HTERT RPE-1 (cell line): Measurements from ENCODE around the gene DCTN2.
"Not testable (repeated sequence)": the region's sequence is repeated elsewhere in the genome, so short reads cannot be mapped to it uniquely, and the experiment has no call there.

ENCODE experiments used
- in situ Hi-C: fragments of 300-500 bp; cut with MboI; formaldehyde crosslinking; loops from 4 replicates; pipeline ENCODE4 v1.14.3; 2020; ENCODE audit warnings: low sequenced_read_pairs

The DCTN2 gene

GRCh38 chr12:57577981-57578758 is 31.2 kb upstream of the DCTN2 start:
- in situ Hi-C loops = no loop called here

- in situ Hi-C loops = no loop called here
Measured at GRCh38 chr12:57576613-57577160, 29.7 kb upstream of the DCTN2 start.

GRCh38 chr12:57575771-57576612 is 29.0 kb upstream of the DCTN2 start:
- in situ Hi-C loops = no loop called here

GRCh38 chr12:57574795-57575194 is 27.8 kb upstream of the DCTN2 start:
- in situ Hi-C loops = no loop called here

- in situ Hi-C loops = no loop called here
Measured at GRCh38 chr12:57571926-57572762, 25.2 kb upstream of the DCTN2 start.

GRCh38 chr12:57570438-57570837 is 23.4 kb upstream of the DCTN2 start:
- in situ Hi-C loops = not testable (repeated sequence)

GRCh38 chr12:57569858-57570257 is 22.9 kb upstream of the DCTN2 start:
- in situ Hi-C loops = no loop called here

GRCh38 chr12:57568838-57569237 is 21.8 kb upstream of the DCTN2 start:
- in situ Hi-C loops = no loop called here

GRCh38 chr12:57564178-57564740 is 17.3 kb upstream of the DCTN2 start:
- in situ Hi-C loops = no loop called here

- in situ Hi-C loops = no loop called here
Measured at GRCh38 chr12:57563358-57563757, 16.4 kb upstream of the DCTN2 start.

GRCh38 chr12:57561117-57561516 is 14.1 kb upstream of the DCTN2 start:
- in situ Hi-C loops = not testable (repeated sequence)

GRCh38 chr12:57560516-57560915 is 13.5 kb upstream of the DCTN2 start:
- in situ Hi-C loops = no loop called here

GRCh38 chr12:57558864-57559263 is 11.9 kb upstream of the DCTN2 start:
- in situ Hi-C loops = no loop called here

- in situ Hi-C loops = no loop called here
Measured at GRCh38 chr12:57554897-57555296, 7.9 kb upstream of the DCTN2 start.

- in situ Hi-C loops = no loop called here
Measured at GRCh38 chr12:57554453-57554852, 7.5 kb upstream of the DCTN2 start.

- in situ Hi-C loops = no loop called here
Measured at GRCh38 chr12:57553343-57554202, 6.6 kb upstream of the DCTN2 start.

GRCh38 chr12:57552835-57553313 is 5.9 kb upstream of the DCTN2 start:
- in situ Hi-C loops = no loop called here

GRCh38 chr12:57552306-57552651 is 5.3 kb upstream of the DCTN2 start:
- in situ Hi-C loops = no loop called here

- in situ Hi-C loops = no loop called here
Measured at GRCh38 chr12:57551637-57552305, 4.8 kb upstream of the DCTN2 start.
